HL-60 (cell line): ENCODE results near the gene SYNM.

Source experiments
- DNase-seq, 2 experiments: peaks; one replicate each; pipeline ENCODE4 v3.0.0-alpha.2; 2010 to 2020; ENCODE audit warnings: low read depth in 1 of 2, low spot score in 1 of 2
- H3K27ac ChIP-seq: fragments of 250-450 bp; sonication (Bioruptor Pico); replicated peaks from 2 replicates; pipeline ENCODE4 v1.5.1; 2020; ENCODE audit warnings: mild to moderate bottlenecking, moderate library complexity
- H3K27me3 ChIP-seq: fragments of 250-450 bp; sonication (Bioruptor Pico); 2 replicates; pipeline ENCODE4 v1.5.1; 2021; ENCODE audit warnings: mild to moderate bottlenecking, moderate library complexity; ENCODE audit not compliant: insufficient read depth, poor library complexity, severe bottlenecking
- H3K4me3 ChIP-seq: replicated peaks from 2 replicates; pipeline ENCODE4 v1.5.1; 2011; ENCODE audit warnings: mild to moderate bottlenecking, control low read depth, low read length; ENCODE audit not compliant: insufficient read depth
- CTCF ChIP-seq: IDR thresholded peaks from one replicate; pipeline ENCODE4 v1.5.1; 2011; ENCODE audit warnings: low read length, control low read depth, inconsistent platforms; ENCODE audit not compliant: insufficient read depth
- GABPA ChIP-seq: IDR thresholded peaks from 2 replicates; pipeline ENCODE4 v1.6.1; 2012; ENCODE audit warnings: low read depth
- POLR2AphosphoS5 ChIP-seq: IDR thresholded peaks from 2 replicates; pipeline ENCODE4 v1.6.1; 2012; ENCODE audit warnings: low read depth
- REST ChIP-seq: IDR thresholded peaks from 2 replicates; pipeline ENCODE4 v1.6.1; 2012; ENCODE audit warnings: low read depth; ENCODE audit not compliant: insufficient replicate concordance
- SPI1 ChIP-seq: IDR thresholded peaks from 2 replicates; pipeline ENCODE4 v1.6.1; 2012; ENCODE audit warnings: low read depth, mild to moderate bottlenecking, borderline replicate concordance

The SYNM gene

GRCh38 chr15:99130765-99131440, 26.0 kb downstream of the SYNM start:
- no peak for DNase-seq
- H3K27me3 ChIP-seq = no peaks in the 10 kb centered on the region
- no peak overlapping the region for H3K4me3 ChIP-seq
- TF ChIP-seq GABPA = no peak
- no peak overlapping the region for H3K27ac ChIP-seq

GRCh38 chr15:99131441-99132023, 26.7 kb downstream of the SYNM start:
- no peak overlapping the region for H3K4me3 ChIP-seq
- H3K27me3 ChIP-seq = no peaks in the 10 kb centered on the region
- no peak overlapping the region for H3K27ac ChIP-seq
- TF ChIP-seq SPI1 (no peak), CTCF (no peak), POLR2AphosphoS5 (no peak), GABPA (no peak), REST (no peak)
- DNase-seq = no peak

GRCh38 chr15:99132122-99132521, 27.2 kb downstream of the SYNM start:
- Histone ChIP-seq H3K27me3 (no peaks in the 10 kb centered on the region), H3K27ac (no peak overlapping the region), H3K4me3 (no peak overlapping the region)
- TF ChIP-seq GABPA (no peak), CTCF (no peak)
- no peak for DNase-seq

- Histone ChIP-seq H3K27me3 (no peaks in the 10 kb centered on the region), H3K4me3 (no peak overlapping the region), H3K27ac (no peak overlapping the region)
- no peak for DNase-seq
- no peak for TF ChIP-seq CTCF
- TF ChIP-seq POLR2AphosphoS5 = no peak
- no peak for TF ChIP-seq REST
- no peak for TF ChIP-seq SPI1
- no peak for TF ChIP-seq GABPA
Observed at GRCh38 chr15:99132634-99133287, 27.9 kb downstream of the SYNM start.
